Lung microvascular endothelial cell (primary cell): ENCODE data around the gene MAPK14. TPM values are rescaled to one million over a fixed set of nuclear protein-coding genes. Genes with fewer than 3 reads are reported as not detected.
"Not testable (repeated sequence)": the region's sequence is repeated elsewhere in the genome, so short reads cannot be mapped to it uniquely, and the experiment has no call there.

ENCODE experiments used
- DNase-seq, 2 donors: peaks; one replicate each; pipeline versions ENCODE4 v3.0.0 to v3.0.0-alpha.2; 2010; ENCODE audit warnings: low read depth in 2 of 2
- total RNA-seq: library from RNA; depleted of rRNA; stranded (reverse); fragments of >200 nt; gene quantifications from 2 replicates; pipeline ENCODE4 v1.2.1, GENCODE V29; 2014

MAPK14 gene
- total RNA-seq, 1 donor from 2014 or later: 36.5 TPM

DNA sequence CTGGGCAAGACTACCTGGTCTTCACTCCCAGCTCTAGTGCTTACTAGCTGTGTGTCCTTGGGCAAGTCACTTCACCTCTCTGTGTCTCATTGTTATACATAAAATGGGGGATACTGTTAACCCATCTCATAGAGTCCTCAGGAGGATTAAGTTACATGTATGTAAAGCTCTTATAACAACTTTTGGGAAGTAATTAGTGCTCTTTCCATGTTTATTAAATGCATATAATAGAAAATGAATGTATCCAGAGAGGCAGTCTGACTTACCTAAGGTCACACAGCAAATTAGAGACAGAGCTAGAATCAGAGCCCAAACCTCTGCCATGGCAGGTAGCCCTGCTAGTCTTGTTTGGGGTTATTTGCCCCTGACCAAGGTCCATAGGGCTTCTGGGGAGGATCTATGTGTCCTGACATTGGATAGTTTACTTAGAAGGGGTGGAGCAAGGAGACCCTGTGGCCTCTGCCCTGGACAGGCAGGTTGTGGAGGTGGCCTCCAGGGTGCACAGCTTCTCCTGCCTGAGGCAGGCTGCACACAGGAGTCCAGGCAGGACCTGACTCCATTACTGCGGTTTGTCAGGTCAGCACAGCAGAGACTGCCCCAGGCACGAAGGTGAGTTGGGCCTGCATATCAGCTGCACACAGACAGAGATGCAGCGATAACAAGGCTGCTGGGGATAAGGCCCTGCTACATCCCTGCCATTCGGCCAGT lies 94.3 kb downstream of the MAPK14 start:
- no peak for DNase-seq

GRCh38 chr6:36122495-36123269 lies 95.1 kb downstream of the MAPK14 start:
- DNase-seq: no peak

DNA sequence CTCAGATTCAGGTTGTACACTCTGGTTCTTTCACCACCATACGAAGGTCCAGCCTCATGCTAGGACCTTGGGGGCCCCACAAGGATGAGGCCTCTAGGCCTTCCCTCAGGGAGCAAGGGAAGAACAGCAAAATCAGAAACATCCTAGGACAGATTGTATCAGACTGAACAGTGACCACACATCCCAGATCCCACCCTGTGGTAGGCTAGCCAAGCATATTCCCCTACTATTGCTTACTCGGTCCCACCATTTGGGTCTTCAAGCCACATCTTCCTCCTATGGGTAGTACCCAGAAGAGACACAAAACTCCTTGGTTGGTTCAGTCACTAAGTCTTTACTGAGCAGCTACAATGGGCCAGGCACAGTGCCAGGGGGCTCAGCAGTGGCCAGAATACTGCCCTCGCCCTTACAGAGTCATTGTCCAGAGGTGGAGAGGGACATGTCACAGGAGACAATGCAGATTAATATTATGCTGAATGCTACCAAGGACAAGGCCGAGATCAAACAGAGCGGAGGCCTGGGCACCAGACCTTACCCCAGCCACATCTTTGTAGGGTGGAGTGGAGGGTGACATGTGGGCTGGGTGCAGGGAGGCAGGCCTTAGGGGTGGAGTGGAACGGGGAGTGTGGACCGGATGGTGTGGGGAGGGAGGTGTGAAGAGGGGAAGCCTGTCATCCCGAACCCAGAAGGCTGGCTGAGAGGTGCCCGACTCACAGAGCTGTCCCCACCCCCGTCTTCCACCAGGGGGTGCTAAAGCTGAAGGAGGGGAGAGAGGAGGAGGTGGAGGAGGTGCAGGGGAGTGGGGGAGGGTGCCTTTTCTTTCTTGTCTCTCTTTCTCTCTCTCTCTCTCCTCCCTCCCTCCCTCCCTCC lies 95.9 kb downstream of the MAPK14 start:
- DNase-seq: peak; percentile 72 to 73

DNA sequence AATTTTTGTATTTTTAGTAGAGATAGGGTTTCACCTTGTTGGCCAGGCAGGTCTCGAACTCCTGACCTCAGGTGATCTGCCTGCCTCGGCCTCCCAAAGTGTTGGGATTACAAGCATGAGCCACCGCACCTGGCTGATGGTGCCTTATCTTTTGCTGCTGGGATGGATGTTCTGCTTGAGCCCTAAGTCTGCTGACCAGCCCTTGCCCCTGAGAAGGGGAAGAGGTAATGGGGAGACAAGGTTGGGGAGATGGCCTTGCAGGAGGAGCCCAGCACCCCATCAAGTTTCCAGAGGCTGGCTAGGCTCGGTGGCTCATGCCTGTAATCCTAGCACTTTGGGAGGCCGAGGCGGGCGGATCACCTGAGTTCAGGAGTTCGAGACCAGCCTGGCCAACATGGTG lies 96.7 kb downstream of the MAPK14 start:
- not testable (repeated sequence) for DNase-seq

DNA sequence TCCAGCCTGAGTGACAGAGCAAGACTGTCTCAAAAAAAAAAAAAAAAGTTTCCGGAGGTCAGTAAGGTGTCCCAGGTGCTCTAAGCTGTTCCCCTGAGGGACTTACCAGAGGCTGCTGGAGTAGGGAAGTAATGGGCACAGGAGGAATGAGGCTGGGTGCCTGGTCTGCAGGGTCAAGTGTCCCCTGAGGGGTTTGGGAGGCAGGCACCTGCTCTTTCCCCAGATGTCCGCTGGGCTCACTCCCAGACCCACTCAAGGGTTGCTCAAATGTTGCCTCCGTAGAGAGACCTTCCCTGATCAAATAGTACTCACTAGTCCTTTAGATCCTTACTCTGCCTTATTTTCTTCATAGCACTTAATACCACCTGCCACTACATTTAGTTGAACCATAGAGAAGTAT lies 97.3 kb downstream of the MAPK14 start:
- DNase-seq: no peak

GRCh38 chr6:36125575-36125974 lies 98.0 kb downstream of the MAPK14 start:
- no peak for DNase-seq

GRCh38 chr6:36126121-36126520 lies 98.5 kb downstream of the MAPK14 start:
- no peak for DNase-seq

GRCh38 chr6:36126553-36127458 lies 99.2 kb downstream of the MAPK14 start:
- peak in 1 of 2 donors; percentile 59 for DNase-seq

- peak; percentile 56 to 94 for DNase-seq
Measured at GRCh38 chr6:36127462-36128016, 99.9 kb downstream of the MAPK14 start.

GRCh38 chr6:36128073-36128472 lies 100.5 kb downstream of the MAPK14 start:
- DNase-seq: no peak

DNA sequence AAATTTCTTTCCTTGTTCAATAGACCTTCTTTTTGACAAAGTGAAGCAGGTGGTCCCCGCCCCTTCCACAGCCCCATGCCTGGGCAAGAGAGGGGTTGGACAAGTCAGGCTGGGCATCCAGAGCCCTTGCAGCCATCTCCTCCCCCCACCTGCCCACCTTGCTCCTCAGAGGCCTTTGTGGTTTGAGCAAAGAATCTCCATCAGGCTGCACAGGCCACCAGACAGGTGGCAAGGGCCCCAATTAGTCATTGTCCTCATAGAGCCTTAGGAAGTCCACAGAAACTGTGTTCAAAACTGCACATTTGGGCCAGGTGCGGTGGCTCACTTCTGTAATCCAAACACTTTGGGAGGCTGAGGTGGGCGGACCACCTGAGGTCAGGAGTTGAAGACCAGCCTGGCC lies 101.2 kb downstream of the MAPK14 start:
- no peak for DNase-seq

DNA sequence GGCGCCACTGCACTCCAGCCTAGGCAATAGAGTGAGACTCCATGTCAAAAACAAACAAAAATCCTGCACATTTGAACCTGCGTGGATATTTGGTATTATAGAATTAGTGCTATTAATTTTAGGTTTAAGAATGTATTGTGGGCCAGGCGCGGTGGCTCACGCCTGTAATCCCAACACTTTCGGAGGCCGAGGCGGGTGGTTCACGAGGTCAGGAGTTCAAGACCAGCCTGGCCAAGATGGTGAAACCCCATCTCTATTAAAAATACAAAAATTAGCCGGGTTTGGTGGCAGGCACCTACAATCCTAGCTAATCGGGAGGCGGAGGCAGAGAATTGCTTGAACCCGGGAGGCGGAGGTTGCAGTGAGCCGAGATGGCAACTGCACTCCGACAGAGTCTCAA lies 101.7 kb downstream of the MAPK14 start:
- DNase-seq: not testable (repeated sequence)

- peak; percentile 35 to 65 for DNase-seq
Measured at GRCh38 chr6:36129941-36130666, 102.5 kb downstream of the MAPK14 start, which contains the start of gene MAPK13. TSS of gene MAPK13 (plus strand) at chr6:36130513. CDS start at chr6:36130583, 70 bp downstream.

DNA sequence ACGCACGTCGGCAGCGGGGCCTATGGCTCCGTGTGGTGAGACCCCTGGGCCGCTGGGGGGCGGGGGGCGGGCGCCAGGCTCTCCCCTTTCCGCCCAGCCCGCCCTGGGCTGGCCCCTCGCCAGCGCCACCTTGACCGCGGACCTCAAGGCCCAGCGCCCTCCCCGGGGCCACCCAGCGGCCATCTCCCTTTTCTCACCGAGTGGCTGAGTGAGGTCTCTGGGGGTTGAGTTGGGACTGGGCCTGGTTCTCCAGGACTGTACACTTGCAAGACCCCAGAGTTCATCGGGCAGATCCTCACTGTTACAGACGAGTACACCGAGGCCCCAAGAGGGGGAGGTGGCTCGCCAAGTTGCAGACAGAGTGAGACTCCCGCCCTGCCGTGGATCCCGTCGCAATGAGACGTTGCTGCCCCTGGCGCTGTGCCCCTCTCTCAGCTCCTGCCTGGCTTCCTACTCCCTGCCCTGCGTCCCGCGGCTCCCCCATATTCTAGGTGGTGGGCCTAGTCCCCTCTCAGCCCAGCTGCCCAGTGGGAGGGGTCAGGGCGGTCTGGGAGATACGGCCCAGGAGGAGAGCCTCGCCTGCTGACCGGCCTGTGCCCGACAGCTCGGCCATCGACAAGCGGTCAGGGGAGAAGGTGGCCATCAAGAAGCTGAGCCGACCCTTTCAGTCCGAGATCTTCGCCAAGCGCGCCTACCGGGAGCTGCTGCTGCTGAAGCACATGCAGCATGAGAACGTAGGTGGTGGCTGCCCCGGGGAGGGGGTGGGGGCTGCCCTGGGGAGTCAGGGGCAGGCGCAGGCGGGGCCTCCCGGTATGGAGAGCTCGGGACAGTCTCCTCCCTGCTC lies 103.3 kb downstream of the MAPK14 start:
- DNase-seq: peak in 1 of 2 donors; percentile 31

- peak; percentile 94 to 98 for DNase-seq
Measured at GRCh38 chr6:36131511-36132245, 104.1 kb downstream of the MAPK14 start.

DNA sequence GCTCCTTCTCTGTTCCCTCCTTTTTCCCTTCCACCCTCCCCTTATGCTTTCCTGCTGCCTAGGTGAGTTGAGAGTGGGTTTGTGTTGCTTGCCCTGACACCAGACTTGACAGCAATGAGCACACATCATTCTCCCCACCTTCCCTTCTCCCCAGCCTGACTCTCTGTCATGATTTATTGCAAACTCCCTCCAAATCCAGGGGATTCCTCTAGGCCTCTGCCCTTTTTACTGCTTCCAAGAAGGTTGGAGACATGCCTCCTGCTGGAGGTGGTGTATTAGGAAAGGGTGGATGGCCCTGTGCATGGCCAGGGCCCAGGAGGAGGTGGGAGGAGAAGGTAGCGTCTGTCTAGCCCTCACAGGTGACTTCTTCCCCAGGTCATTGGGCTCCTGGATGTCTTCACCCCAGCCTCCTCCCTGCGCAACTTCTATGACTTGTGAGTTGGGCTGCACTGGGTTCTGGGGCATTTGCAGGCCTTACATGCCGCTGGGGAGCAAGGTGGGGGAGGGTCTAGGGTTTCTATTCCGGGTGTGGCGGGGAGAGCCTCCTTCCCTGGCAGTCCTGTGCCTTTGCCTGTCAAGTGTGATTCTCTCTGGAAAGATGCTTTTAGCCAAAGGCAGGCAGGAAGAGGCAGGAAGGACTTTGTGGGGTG lies 104.8 kb downstream of the MAPK14 start:
- no peak for DNase-seq

DNA sequence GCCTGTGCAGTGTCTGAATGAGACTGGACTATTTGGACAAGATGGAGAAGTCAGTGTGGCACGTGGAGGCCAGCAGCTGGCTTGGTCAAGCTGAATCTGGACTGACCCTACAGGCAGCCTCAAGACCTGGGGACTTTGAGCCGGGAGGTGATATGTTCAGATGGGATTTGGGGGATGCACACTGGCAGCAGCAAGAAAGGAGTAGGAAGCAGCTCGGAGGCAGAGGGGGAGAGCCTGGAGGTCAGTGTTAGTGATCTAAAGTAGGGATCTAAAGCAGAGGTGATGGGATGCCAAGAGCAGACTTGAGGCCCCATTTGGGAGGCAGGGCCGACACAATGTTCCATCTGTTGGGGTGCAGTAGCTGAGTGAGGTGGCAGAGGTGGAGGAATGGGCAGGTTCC lies 105.5 kb downstream of the MAPK14 start:
- no peak for DNase-seq

DNA sequence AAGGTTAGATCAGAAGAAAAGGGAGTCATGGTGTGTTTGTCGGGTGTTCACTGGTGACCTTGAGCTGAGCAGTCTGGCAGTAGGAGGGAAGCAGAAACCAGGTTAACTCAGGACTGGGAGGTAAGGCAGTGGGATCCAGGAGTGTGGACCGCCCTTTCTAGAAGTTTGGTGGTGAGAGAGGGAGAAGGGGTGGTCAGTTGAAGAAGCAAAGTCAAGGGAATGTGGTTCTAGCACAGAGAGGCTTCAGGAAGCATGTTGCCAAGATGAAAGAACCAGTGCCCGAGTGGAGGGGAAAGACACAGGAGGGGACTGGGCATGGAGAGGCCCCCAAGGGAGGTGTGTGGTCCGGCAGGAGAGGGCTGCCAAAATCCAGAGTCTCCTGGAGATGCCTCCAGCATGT lies 106.3 kb downstream of the MAPK14 start:
- no peak for DNase-seq
